Testis (tissue), 3 donors: ENCODE data around the gene XRCC1. TPM values are rescaled to one million over a fixed set of nuclear protein-coding genes. Genes with fewer than 3 reads are reported as not detected.

Experiments used
- DNase-seq: peaks from one replicate; pipeline ENCODE4 v3.0.0-alpha.2; 2019
- H3K27ac ChIP-seq, 2 donors: fragments of 200-600 bp; sonication (generic); one replicate each; pipeline ENCODE4 v1.5.1; 2019
- H3K27me3 ChIP-seq: fragments of 200-600 bp; sonication (generic); one replicate; pipeline ENCODE4 v1.5.1; 2019
- H3K36me3 ChIP-seq: fragments of 200-600 bp; sonication (generic); one replicate; pipeline ENCODE4 v1.5.1; 2017; ENCODE audit warnings: low read depth; ENCODE audit errors: missing control alignments
- H3K4me1 ChIP-seq: fragments of 200-600 bp; sonication (generic); one replicate; pipeline ENCODE4 v1.5.1; 2019
- H3K4me3 ChIP-seq, 2 donors: fragments of 200-600 bp; sonication (generic); one replicate each; pipeline ENCODE4 v1.5.1; 2017 to 2019
- H3K9me3 ChIP-seq: fragments of 200-600 bp; sonication (generic); one replicate; pipeline ENCODE4 v1.5.1; 2017
- POLR2A ChIP-seq: fragments of 450-650 bp; IDR thresholded peaks from one replicate; pipeline ENCODE4 v1.6.1; 2017; ENCODE audit warnings: antibody characterized with exemption, mild to moderate bottlenecking, moderate library complexity
- WGBS, 2 donors: methylation state at CpG; one replicate each; pipeline ENCODE4 v1.1.5; 2018; 5-methylcytosine and 5-hydroxymethylcytosine counted together
- intact Hi-C: fragments of 100-400 bp; cut with DNase I; formaldehyde crosslinking; loops from one replicate; pipeline ENCODE4 v1.15.1; 2023; ENCODE audit warnings: low total_unique reads
- polyA plus RNA-seq: library from polyadenylated mRNA; stranded (reverse); fragments of 350-450 nt; fragmentation: Illumina TruSeq; extraction: RNeasy Lipid Tissue Mini Kit (QIAGEN cat#74804); gene quantifications from one replicate; pipeline ENCODE4 v1.2.3, GENCODE V29; 2014; ENCODE audit warnings: low read depth, low replicate concordance; ENCODE audit not compliant: insufficient read depth
- total RNA-seq, 2 donors: library from RNA; depleted of rRNA; stranded (reverse); fragments of >200 nt; gene quantifications; one replicate each; pipeline ENCODE4 v1.2.3, GENCODE V29; 2016
- TF ChIP-seq, protein P1 (sequence below), 3 experiments: fragments of 450-650 bp in 2 of 3; fragments of 200-600 bp in 1 of 3; sonication (generic) in 1 of 3; IDR thresholded peaks; one replicate each; pipeline ENCODE4 v1.5.1; 2016 to 2019; ENCODE audit warnings: antibody characterized with exemption in 3 of 3, mild to moderate bottlenecking in 2 of 3, moderate library complexity in 1 of 3

The XRCC1 gene
- total and polyA plus RNA-seq, 3 donors from 2014 or later, result 40.6 to 49.1 (median 44.8) TPM

DNA sequence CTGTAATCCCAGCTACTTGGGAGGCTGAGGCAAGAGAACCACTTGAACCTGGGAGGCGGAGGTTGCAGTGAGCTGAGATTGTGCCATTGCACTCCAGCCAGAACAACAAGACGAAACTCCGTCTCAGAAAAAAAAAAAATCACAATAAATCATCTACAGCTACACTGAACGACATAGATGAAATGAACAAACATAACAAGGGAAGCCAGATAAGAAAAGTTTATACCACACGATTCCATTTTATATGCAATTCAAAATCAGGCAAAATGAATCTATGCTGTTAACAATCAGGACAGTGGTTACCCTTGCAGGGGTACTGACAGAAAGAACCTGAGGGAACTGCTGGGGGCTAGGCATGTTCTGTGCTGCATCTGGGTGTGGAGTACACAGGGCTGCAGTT, 5.7 kb downstream of the XRCC1 start:
- intact Hi-C loops, result no loop called here
- 89 to 92% methylated on average over 5 of the region's 5 CpGs for WGBS, 2 donors

GRCh38 chr19:43564800-43565199, 10.5 kb downstream of the XRCC1 start:
- Histone ChIP-seq H3K9me3 (no peaks in the 10 kb centered on the region), H3K4me1 (no peaks in the 10 kb centered on the region), H3K27me3 (no peaks in the 10 kb centered on the region), H3K27ac (no peak overlapping the region), H3K36me3 (no peaks in the 10 kb centered on the region), H3K4me3 (no peak overlapping the region)
- WGBS, 2 donors, result 79 to 87% methylated on average over 9 of the region's 9 CpGs
- TF ChIP-seq POLR2A, result no peak
- TF ChIP-seq, protein P1, sequence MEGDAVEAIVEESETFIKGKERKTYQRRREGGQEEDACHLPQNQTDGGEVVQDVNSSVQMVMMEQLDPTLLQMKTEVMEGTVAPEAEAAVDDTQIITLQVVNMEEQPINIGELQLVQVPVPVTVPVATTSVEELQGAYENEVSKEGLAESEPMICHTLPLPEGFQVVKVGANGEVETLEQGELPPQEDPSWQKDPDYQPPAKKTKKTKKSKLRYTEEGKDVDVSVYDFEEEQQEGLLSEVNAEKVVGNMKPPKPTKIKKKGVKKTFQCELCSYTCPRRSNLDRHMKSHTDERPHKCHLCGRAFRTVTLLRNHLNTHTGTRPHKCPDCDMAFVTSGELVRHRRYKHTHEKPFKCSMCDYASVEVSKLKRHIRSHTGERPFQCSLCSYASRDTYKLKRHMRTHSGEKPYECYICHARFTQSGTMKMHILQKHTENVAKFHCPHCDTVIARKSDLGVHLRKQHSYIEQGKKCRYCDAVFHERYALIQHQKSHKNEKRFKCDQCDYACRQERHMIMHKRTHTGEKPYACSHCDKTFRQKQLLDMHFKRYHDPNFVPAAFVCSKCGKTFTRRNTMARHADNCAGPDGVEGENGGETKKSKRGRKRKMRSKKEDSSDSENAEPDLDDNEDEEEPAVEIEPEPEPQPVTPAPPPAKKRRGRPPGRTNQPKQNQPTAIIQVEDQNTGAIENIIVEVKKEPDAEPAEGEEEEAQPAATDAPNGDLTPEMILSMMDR (IDR thresholded peaks at IDR 0.05), result no peak
- intact Hi-C loops, result no loop called here
- DNase-seq, result no peak

More for the DNA sequence above, 5.7 kb downstream of the XRCC1 start:
- TF ChIP-seq, protein P1 (IDR thresholded peaks at IDR 0.05), result no peak
- no peak for TF ChIP-seq POLR2A
- no peak overlapping the region for H3K27ac ChIP-seq
- no peaks in the 10 kb centered on the region for H3K36me3 ChIP-seq
- H3K27me3 ChIP-seq, result no peaks in the 10 kb centered on the region
- DNase-seq, result no peak
- H3K9me3 ChIP-seq, result no peaks in the 10 kb centered on the region
- no peak overlapping the region for H3K4me3 ChIP-seq
- no peaks in the 10 kb centered on the region for H3K4me1 ChIP-seq

- Histone ChIP-seq H3K27me3 (no peaks in the 10 kb centered on the region), H3K36me3 (no peaks in the 10 kb centered on the region), H3K4me1 (no peaks in the 10 kb centered on the region), H3K4me3 (no peak overlapping the region), H3K9me3 (no peaks in the 10 kb centered on the region), H3K27ac (no peak overlapping the region)
- intact Hi-C loops, result no loop called here
- TF ChIP-seq POLR2A, result no peak
- TF ChIP-seq, protein P1 (IDR thresholded peaks at IDR 0.05), result no peak
- DNase-seq, result no peak
- WGBS, 2 donors, result 83 to 93% methylated on average over 10 of the region's 10 CpGs
These were observed 11.4 kb downstream of the XRCC1 start for GRCh38 chr19:43563816-43564457.

- TF ChIP-seq, protein P1 (IDR thresholded peaks at IDR 0.05), result no peak
- no peak for TF ChIP-seq POLR2A
- 65 to 74% methylated on average over 14 of the region's 14 CpGs for WGBS, 2 donors
- intact Hi-C loops, result no loop called here
- Histone ChIP-seq H3K4me3 (no peak overlapping the region), H3K4me1 (no peaks in the 10 kb centered on the region), H3K36me3 (no peaks in the 10 kb centered on the region), H3K9me3 (no peaks in the 10 kb centered on the region), H3K27me3 (no peaks in the 10 kb centered on the region), H3K27ac (peak overlapping the region in 1 of 2 donors; percentile 7)
- DNase-seq, result peak; percentile 60
These were observed 12.6 kb downstream of the XRCC1 start for GRCh38 chr19:43562698-43563241.

DNA sequence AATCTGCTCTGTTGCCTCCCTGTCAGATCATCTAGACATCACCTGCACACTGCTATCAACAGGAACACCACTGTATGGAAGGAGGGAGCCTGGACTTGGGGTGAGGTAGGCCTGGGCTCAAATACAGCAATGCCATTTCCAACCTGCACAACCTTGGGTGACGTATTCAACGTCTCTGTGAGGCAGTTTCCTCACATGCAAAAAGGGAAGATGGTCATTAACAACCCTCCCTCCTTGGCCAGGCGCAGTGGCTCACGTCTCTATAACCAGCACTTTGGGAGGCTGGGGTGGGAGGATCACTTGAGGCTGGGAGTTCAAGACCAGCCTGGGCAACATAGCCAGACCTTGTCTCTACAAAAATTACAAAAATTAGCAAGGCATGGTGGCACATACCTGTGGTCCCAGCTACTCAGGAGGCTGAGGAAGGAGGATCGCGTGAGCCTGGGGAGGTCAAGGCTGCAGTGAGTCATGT, 13.1 kb downstream of the XRCC1 start:
- WGBS, 2 donors, result 83 to 96% methylated on average over 6 of the region's 6 CpGs
- no peak for DNase-seq
- no peaks in the 10 kb centered on the region for H3K36me3 ChIP-seq
- H3K27me3 ChIP-seq, result no peaks in the 10 kb centered on the region
- no peak overlapping the region for H3K4me3 ChIP-seq
- H3K4me1 ChIP-seq, result no peaks in the 10 kb centered on the region
- intact Hi-C loops, result no loop called here
- H3K27ac ChIP-seq, result peak overlapping the region in 1 of 2 donors; percentile 7
- H3K9me3 ChIP-seq, result no peaks in the 10 kb centered on the region
- TF ChIP-seq, protein P1 (IDR thresholded peaks at IDR 0.05), result no peak
- TF ChIP-seq POLR2A, result no peak
